BJ (cell line): ENCODE measurements around the gene FOXF1. TPM values are rescaled to one million over a fixed set of nuclear protein-coding genes. Genes with fewer than 3 reads are reported as not detected.
A peak's percentile ranks its signal among the peaks of the same experiment; 100 is the strongest.

ENCODE experiments used
- CTCF ChIA-PET: fragments of 350-600 bp; formaldehyde crosslinking; extraction: SDS; loops from one replicate; lab custom pipeline; 2021; ENCODE audit warnings: antibody characterized with exemption, inconsistent platforms; lab: Yijun Ruan, JAX
- POLR2A ChIA-PET: fragments of 300-600 bp; sonication (Branson Sonifier 250); formaldehyde crosslinking; extraction: SDS; loops from one replicate; lab custom pipeline; 2021; ENCODE audit warnings: antibody characterized with exemption; lab: Charles Lee
- DNase-seq: peaks from one replicate; pipeline ENCODE4 v3.0.0-alpha.2; 2011; ENCODE audit warnings: low read depth
- H3K27me3 ChIP-seq: 2 replicates; pipeline ENCODE4 v1.6.0; 2011; ENCODE audit warnings: low read length; ENCODE audit not compliant: control insufficient read depth, insufficient read depth
- H3K36me3 ChIP-seq: 2 replicates; pipeline ENCODE4 v1.5.1; 2011; ENCODE audit warnings: low read length; ENCODE audit not compliant: control insufficient read depth, insufficient read depth
- H3K4me3 ChIP-seq: 2 replicates; pipeline ENCODE4 v1.5.1; 2011; ENCODE audit warnings: low read depth, mild to moderate bottlenecking, control low read depth, low read length
- polyA plus RNA-seq: library from polyadenylated mRNA; depleted of rRNA; stranded (reverse); fragments of >200 nt; gene quantifications from 2 replicates; pipeline ENCODE4 v1.2.3, GENCODE V29; 2011
- TF ChIP-seq, protein P1 (sequence below): IDR thresholded peaks from 2 replicates; pipeline ENCODE4 v1.5.1; 2011; ENCODE audit warnings: low read depth, mild to moderate bottlenecking, control low read depth, inconsistent platforms, low read length, moderate library complexity; ENCODE audit not compliant: insufficient read depth

Gene FOXF1
- polyA plus RNA-seq, 1 experiment: 7.7 TPM

GRCh38 chr16:86498671-86499439 lies 11.5 kb upstream of the FOXF1 start:
- POLR2A ChIA-PET: no interaction called here
- peaks cover 29% of the 10 kb centered on the region for H3K27me3 ChIP-seq
- CTCF ChIA-PET: interaction anchor here (0.6 to 1.4 kb wide), 2 partner anchors 246 to 285 kb away, joined by 3 read pairs; no protein-coding TSS in a partner anchor
- peak overlapping the region; percentile 24; the same call in 1 of the 2 replicates for H3K4me3 ChIP-seq
- TF ChIP-seq, protein P1, sequence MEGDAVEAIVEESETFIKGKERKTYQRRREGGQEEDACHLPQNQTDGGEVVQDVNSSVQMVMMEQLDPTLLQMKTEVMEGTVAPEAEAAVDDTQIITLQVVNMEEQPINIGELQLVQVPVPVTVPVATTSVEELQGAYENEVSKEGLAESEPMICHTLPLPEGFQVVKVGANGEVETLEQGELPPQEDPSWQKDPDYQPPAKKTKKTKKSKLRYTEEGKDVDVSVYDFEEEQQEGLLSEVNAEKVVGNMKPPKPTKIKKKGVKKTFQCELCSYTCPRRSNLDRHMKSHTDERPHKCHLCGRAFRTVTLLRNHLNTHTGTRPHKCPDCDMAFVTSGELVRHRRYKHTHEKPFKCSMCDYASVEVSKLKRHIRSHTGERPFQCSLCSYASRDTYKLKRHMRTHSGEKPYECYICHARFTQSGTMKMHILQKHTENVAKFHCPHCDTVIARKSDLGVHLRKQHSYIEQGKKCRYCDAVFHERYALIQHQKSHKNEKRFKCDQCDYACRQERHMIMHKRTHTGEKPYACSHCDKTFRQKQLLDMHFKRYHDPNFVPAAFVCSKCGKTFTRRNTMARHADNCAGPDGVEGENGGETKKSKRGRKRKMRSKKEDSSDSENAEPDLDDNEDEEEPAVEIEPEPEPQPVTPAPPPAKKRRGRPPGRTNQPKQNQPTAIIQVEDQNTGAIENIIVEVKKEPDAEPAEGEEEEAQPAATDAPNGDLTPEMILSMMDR: no peak
- H3K36me3 ChIP-seq: no peaks in the 10 kb centered on the region; the same call in 1 of the 2 replicates
- DNase-seq: no peak

GRCh38 chr16:86499440-86499786 lies 10.9 kb upstream of the FOXF1 start:
- DNase-seq: no peak
- TF ChIP-seq, protein P1: no peak
- ChIA-PET POLR2A (no interaction called here), CTCF (interaction anchor here (0.6 to 1.4 kb wide), 2 partner anchors 247 to 285 kb away, joined by 3 read pairs; no protein-coding TSS in a partner anchor)
- Histone ChIP-seq H3K27me3 (peaks cover 35% of the 10 kb centered on the region), H3K4me3 (no peak overlapping the region), H3K36me3 (no peaks in the 10 kb centered on the region; the same call in 1 of the 2 replicates)

DNA sequence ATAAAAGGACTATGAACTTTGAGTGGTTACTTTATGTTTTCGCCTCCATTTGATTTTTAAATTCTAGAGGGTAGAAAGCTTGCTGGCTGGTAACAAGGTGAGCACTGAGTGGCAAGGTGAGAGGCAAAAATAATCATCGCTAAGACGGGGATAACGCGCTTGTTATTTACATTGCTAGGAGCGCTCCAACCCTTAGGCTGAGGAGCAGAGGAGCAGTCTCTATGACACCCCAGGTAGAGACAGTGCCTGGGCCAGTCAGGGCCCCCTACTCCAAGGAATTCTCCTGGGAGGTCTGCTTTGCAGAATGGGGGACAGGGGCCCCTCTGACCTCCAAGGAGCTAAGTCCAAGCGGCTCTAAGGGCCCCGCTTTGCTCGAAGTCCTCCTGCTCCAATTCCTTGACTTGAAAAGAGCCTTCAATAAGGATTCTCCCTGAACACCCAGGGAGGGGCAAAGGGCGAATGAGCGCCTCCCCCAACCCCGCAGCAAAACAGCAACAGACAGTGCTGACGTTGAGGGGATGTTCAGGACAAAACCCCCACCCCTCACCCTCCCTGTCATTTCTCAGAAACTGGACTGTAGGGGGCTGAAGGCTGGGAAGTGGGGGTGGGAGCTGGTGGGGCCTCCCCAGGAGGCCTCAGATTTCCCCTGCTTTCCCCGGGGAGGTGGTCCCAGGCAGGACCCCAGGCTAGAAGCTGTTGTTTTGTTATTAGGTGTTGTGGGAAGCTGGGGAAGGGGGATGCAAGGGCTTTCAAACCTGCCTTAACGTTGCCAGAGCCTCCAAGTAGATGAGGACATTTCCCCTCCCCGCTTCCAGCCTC lies 10.2 kb upstream of the FOXF1 start:
- POLR2A ChIA-PET: no interaction called here
- Histone ChIP-seq H3K36me3 (no peaks in the 10 kb centered on the region; the same call in 1 of the 2 replicates), H3K4me3 (no peak overlapping the region), H3K27me3 (peaks cover 37% of the 10 kb centered on the region)
- no peak for DNase-seq
- CTCF ChIA-PET: interaction anchor here (1.9 kb wide), 1 partner anchor 23 kb away, joined by 6 read pairs; no protein-coding TSS in a partner anchor
- TF ChIP-seq, protein P1: no peak

- POLR2A ChIA-PET: no interaction called here
- TF ChIP-seq, protein P1: no peak
- no peak for DNase-seq
- peaks cover 39% of the 10 kb centered on the region for H3K27me3 ChIP-seq
- CTCF ChIA-PET: interaction anchor here (1.3 to 1.9 kb wide), 2 partner anchors 8 to 24 kb away, joined by 3 to 6 read pairs; no protein-coding TSS in a partner anchor
- no peaks in the 10 kb centered on the region; the same call in 1 of the 2 replicates for H3K36me3 ChIP-seq
- H3K4me3 ChIP-seq: no peak overlapping the region
Measured at GRCh38 chr16:86500708-86501510, 9.4 kb upstream of the FOXF1 start.
